ENCODE measurements around the gene VPS35L. TPM values are rescaled to one million over a fixed set of nuclear protein-coding genes. Genes with fewer than 3 reads are reported as not detected.
"Not testable (repeated sequence)": the region's sequence is repeated elsewhere in the genome, so short reads cannot be mapped to it uniquely, and the experiment has no call there.

Gene VPS35L
- total RNA-seq, 1 donor from 2014 or later = 37.8 TPM

DNA sequence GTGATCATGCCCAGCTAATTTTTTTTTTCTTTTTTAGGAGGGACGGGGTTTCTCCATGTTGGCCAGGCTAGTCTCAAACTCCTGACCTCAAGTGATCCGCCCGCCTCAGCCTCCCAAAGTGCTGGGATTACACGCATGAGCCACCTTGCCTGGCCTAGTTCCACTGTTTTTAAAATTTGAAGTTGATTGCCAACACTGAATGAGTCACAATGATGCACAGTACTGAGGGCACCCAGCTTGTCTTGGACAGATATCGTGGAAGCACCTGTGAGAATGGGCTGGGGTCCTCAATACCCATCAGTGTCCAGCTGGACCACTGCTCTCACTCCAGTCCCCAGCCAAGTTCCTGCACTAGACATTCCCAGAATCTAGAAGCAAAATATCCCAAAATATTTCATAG lies 160.1 kb downstream of the VPS35L start:
- Mint-ChIP-seq H3K4me3 (no peak overlapping the region), H3K27ac (no peak overlapping the region), H3K4me1 (peaks cover 18% of the 10 kb centered on the region), H3K36me3 (ENCODE audit: low read depth) (peaks cover 22% of the 10 kb centered on the region), H3K27me3 (no peaks in the 10 kb centered on the region), H3K9me3 (no peaks in the 10 kb centered on the region)
- intact Hi-C loops (cut with micrococcal nuclease) = loop anchor here (10.0 kb wide), 1 partner anchor 131 kb away; no protein-coding TSS in a partner anchor
- no peak for DNase-seq

DNA sequence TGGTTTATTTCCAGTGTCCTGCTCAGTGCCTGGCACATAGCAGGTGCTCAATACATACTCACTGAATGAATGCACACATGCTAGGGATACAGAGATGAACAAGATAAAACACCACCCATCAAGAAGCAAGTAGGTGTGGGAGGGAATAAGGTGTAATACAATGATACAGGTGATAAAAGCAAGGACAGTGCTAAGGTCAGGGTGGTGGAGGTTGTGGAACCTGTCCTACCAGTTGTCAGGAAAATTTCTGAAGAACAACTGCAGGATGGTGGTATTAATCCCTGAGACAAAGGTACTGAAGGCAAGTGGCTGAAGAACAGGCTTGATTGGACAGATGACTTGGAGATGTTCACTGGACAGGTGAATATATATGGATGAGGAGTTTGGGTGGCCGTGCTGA lies 160.7 kb downstream of the VPS35L start:
- Mint-ChIP-seq H3K27me3 (no peaks in the 10 kb centered on the region), H3K4me1 (peaks cover 18% of the 10 kb centered on the region), H3K4me3 (peak overlapping the region; percentile 96), H3K27ac (peak overlapping the region; percentile 60), H3K9me3 (no peaks in the 10 kb centered on the region), H3K36me3 (ENCODE audit: low read depth) (peaks cover 22% of the 10 kb centered on the region)
- intact Hi-C loops (cut with micrococcal nuclease) = loop anchor here (10.0 kb wide), 1 partner anchor 131 kb away; no protein-coding TSS in a partner anchor
- no peak for DNase-seq

DNA sequence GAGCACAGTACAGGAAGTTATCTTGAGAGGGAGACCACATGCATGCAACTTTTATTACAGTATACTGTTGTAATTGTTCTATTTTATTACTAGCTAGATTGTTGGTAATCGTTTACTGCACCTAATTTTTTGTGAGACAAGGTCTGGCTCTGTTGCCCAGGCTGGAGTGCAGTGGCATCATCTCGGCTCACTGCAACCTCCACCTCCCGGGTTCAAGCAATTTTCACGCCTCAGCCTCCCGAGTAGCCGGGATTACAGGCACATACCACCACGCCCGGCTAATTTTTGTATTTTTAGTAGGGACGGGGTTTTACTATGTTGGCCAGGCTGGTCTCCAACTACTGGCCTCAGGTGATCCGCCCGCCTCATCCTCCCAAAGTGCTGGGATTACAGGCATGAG lies 161.2 kb downstream of the VPS35L start:
- H3K4me3 Mint-ChIP-seq = peak overlapping the region; percentile 96
- intact Hi-C loops (cut with micrococcal nuclease) = loop anchor here (10.0 kb wide), 1 partner anchor 132 kb away; no protein-coding TSS in a partner anchor
- not testable (repeated sequence) for H3K27ac Mint-ChIP-seq, H3K27me3 Mint-ChIP-seq, H3K9me3 Mint-ChIP-seq, DNase-seq
- H3K4me1 Mint-ChIP-seq = peaks cover 18% of the 10 kb centered on the region
- H3K36me3 Mint-ChIP-seq (ENCODE audit: low read depth) = peaks cover 22% of the 10 kb centered on the region

DNA sequence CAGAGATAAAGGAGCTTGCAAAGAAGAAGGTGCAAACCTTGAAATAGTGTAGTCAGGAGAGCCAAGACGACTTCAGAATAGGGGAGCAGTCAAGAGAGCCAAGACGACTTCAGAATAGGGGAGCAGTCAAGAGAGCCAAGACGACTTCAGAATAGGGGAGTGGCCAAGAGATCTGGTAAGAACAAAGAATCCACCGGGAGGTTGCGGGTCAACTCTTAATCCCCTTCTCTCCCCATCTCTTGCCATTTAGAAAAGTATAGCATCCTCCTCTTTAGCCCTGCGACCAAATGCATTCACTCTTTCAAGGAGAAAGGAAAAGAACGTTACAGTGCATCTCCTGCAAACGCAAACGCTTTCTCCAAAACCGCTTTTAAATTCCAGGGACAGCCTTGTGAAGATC lies 161.8 kb downstream of the VPS35L start:
- Mint-ChIP-seq H3K4me1 (peaks cover 18% of the 10 kb centered on the region), H3K27ac (peak overlapping the region; percentile 89), H3K27me3 (no peaks in the 10 kb centered on the region), H3K9me3 (no peaks in the 10 kb centered on the region), H3K4me3 (peak overlapping the region; percentile 96), H3K36me3 (ENCODE audit: low read depth) (peaks cover 22% of the 10 kb centered on the region)
- intact Hi-C loops (cut with micrococcal nuclease) = loop anchor here (10.0 kb wide), 1 partner anchor 133 kb away; no protein-coding TSS in a partner anchor
- peak; percentile 65 for DNase-seq

DNA sequence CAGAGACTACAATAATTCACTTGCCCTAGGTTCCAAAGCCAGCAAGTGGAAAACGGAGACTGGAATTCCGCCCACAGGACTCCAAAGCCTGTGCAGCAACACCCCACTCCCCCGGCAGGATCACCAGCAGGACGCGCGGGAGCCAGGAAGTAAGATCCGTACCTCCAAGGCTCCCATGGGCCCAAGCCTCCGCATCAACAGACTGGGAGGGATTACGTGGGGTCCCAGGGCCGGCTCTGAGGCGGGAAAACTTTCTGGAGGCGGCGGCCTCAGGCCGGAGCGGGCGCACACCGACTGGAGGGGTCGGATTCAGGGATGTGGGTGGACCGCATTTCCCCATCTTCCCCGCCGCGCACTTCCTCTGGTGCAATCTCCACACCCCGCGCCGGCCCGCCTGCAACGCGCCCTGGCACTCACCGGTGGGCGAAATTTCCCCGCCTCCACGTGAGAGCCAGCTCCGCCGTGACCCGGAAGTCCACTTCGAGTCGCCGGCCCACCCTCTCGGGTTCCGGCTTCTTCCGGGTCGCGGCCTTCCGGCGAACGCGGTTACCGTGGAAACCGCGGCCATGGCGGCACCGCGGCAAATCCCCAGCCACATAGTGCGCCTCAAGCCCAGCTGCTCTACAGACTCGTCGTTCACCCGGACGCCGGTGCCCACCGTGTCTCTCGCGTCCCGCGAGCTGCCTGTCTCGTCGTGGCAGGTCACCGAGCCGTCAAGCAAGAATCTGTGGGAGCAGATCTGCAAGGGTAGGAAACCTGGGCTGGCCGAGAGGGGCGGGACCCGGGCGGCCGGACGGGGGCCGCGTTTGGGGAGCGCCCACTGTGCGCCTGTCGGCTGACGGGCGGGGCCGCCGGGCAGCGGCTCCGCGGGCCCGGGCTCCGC lies 162.5 kb downstream of the VPS35L start, which contains the start of the genes IQCK and KNOP1:
IQCK (plus strand) TSS at position 531 of the 883 bp plus-strand sequence; CDS start at position 567, 36 bp downstream.
KNOP1 (minus strand) TSS at position 487 of the 883 bp plus-strand sequence. CDS start 3,192 bp downstream, outside the sequence.
- no peaks in the 10 kb centered on the region for H3K27me3 Mint-ChIP-seq
- intact Hi-C loops (cut with micrococcal nuclease) = loop anchor here (1.0 to 10.0 kb wide), 4 partner anchors 133 to 196 kb away; partner anchors contain the start of genes GDE1 and VPS35L
- DNase-seq = peak; percentile 97
- H3K4me1 Mint-ChIP-seq = peaks cover 18% of the 10 kb centered on the region
- H3K4me3 Mint-ChIP-seq = peak within 1 kb of the TSS; percentile 96
- peak within 1 kb of the TSS; percentile 89 for H3K27ac Mint-ChIP-seq
- H3K36me3 Mint-ChIP-seq (ENCODE audit: low read depth) = peaks cover 22% of the 10 kb centered on the region
- no peaks in the 10 kb centered on the region for H3K9me3 Mint-ChIP-seq

- Mint-ChIP-seq H3K9me3 (no peaks in the 10 kb centered on the region), H3K4me1 (peaks cover 17% of the 10 kb centered on the region), H3K36me3 (ENCODE audit: low read depth) (peaks cover 18% of the 10 kb centered on the region), H3K27ac (peak overlapping the region; percentile 46), H3K27me3 (no peaks in the 10 kb centered on the region), H3K4me3 (peak overlapping the region; percentile 96)
- intact Hi-C loops (cut with micrococcal nuclease) = loop anchor here (1.0 to 10.0 kb wide), 4 partner anchors 134 to 196 kb away; partner anchors contain the start of genes GDE1 and VPS35L
- DNase-seq = peak; percentile 60
These were observed 163.1 kb downstream of the VPS35L start for GRCh38 chr16:19718624-19718965.

- Mint-ChIP-seq H3K27me3 (no peaks in the 10 kb centered on the region), H3K27ac (no peak overlapping the region), H3K4me3 (no peak overlapping the region), H3K36me3 (ENCODE audit: low read depth) (peaks cover 2% of the 10 kb centered on the region), H3K4me1 (peaks cover under 1% of the 10 kb centered on the region), H3K9me3 (no peaks in the 10 kb centered on the region)
- intact Hi-C loops (cut with micrococcal nuclease) = no loop called here
- DNase-seq = no peak
These were observed 166.9 kb downstream of the VPS35L start for GRCh38 chr16:19722269-19722952.

DNA sequence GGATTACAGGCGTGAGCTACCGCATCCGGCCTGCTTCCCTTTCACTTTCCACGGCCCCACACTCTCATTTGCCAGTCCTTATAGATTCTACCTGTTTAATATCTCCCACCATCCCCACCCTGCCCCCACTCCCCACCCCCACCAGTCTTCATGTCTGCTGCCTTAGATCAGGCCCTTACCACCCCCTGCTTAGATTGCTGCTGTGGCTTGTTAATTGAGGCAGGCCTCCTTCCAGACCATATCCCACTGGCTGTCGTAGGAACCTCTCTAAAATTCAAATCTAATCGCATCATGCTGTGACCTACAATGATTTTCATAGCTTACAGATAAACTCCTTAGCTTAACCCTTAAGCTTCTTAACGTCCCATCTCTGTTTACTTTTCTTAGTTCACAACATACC lies 167.5 kb downstream of the VPS35L start:
- intact Hi-C loops (cut with micrococcal nuclease) = no loop called here
- no peak overlapping the region for H3K27ac Mint-ChIP-seq
- no peaks in the 10 kb centered on the region for H3K27me3 Mint-ChIP-seq
- no peaks in the 10 kb centered on the region for H3K9me3 Mint-ChIP-seq
- H3K4me1 Mint-ChIP-seq = no peaks in the 10 kb centered on the region
- no peak for DNase-seq
- peaks cover under 1% of the 10 kb centered on the region for H3K36me3 Mint-ChIP-seq (ENCODE audit: low read depth)
- H3K4me3 Mint-ChIP-seq = no peak overlapping the region

GRCh38 chr16:19728636-19728965 lies 173.1 kb downstream of the VPS35L start:
- Mint-ChIP-seq H3K4me1 (no peaks in the 10 kb centered on the region), H3K4me3 (no peak overlapping the region), H3K36me3 (ENCODE audit: low read depth) (no peaks in the 10 kb centered on the region), H3K27me3 (no peaks in the 10 kb centered on the region), H3K27ac (no peak overlapping the region), H3K9me3 (no peaks in the 10 kb centered on the region)
- DNase-seq = no peak
- intact Hi-C loops (cut with micrococcal nuclease) = no loop called here

DNA sequence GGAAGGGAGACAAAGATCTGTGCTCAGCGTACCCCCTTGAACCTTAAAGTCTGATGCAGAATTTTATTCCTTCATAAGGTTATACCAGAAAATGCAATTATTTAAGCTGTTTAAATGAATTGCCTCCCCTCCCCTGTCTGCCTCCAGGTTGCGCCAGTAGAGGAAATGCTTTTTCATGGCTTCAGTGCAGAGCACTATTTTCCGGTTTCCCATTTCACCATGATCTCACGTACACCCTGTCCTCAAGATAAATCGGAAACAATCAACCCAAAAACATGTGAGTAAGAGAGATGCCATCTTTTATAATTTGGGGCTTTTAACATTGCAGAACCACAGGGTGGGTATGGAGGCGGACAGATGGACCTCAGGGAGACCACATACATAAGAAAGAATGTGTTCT lies 178.0 kb downstream of the VPS35L start:
- Mint-ChIP-seq H3K36me3 (ENCODE audit: low read depth) (no peaks in the 10 kb centered on the region), H3K4me1 (no peaks in the 10 kb centered on the region), H3K27me3 (no peaks in the 10 kb centered on the region)

DNA sequence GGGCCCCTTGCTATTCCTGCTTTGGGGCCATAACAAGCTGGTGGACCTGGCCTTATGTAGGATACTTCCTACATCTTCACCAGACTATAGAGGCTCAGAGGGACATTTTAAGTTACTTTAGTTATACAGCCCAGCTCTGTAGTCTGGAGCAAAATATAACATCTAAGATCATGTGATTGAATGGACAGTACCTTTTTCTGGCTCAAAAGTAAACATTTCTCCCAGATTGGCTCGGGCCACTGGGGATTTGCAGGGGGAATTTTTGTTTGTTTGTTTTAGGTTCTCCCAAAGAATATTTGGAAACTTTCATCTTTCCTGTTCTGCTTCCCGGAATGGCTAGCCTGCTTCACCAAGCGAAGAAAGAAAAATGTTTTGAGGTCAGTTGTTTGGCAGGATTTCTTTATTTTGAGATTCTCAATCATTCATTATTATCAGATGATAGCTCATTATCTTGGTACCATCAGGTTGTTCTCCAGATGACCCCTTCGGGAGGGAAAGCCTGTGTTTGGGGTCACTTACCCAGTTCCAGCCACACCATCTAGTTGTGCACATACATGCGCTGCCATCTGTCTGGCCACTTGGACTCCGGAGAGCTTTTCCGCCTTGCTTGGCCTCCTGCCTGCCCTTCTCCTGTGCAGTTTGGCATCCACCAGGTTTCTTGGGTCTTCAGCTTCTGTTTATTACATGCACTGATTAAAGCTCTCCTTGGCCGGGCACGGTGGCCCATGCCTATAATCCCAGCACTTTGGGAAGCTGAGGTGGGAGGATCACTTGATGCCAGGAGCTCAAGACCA lies 179.8 kb downstream of the VPS35L start:
- DNase-seq = no peak
- H3K4me3 Mint-ChIP-seq = no peak overlapping the region
- H3K36me3 Mint-ChIP-seq (ENCODE audit: low read depth) = no peaks in the 10 kb centered on the region
- intact Hi-C loops (cut with micrococcal nuclease) = no loop called here
- H3K27me3 Mint-ChIP-seq = peaks cover 2% of the 10 kb centered on the region
- no peak overlapping the region for H3K27ac Mint-ChIP-seq
- H3K4me1 Mint-ChIP-seq = no peaks in the 10 kb centered on the region
- no peaks in the 10 kb centered on the region for H3K9me3 Mint-ChIP-seq

More for the DNA sequence above, 178.0 kb downstream of the VPS35L start:
- Mint-ChIP-seq H3K9me3 (no peaks in the 10 kb centered on the region), H3K4me3 (no peak overlapping the region), H3K27ac (no peak overlapping the region)
- DNase-seq = no peak
- intact Hi-C loops (cut with micrococcal nuclease) = no loop called here

DNA sequence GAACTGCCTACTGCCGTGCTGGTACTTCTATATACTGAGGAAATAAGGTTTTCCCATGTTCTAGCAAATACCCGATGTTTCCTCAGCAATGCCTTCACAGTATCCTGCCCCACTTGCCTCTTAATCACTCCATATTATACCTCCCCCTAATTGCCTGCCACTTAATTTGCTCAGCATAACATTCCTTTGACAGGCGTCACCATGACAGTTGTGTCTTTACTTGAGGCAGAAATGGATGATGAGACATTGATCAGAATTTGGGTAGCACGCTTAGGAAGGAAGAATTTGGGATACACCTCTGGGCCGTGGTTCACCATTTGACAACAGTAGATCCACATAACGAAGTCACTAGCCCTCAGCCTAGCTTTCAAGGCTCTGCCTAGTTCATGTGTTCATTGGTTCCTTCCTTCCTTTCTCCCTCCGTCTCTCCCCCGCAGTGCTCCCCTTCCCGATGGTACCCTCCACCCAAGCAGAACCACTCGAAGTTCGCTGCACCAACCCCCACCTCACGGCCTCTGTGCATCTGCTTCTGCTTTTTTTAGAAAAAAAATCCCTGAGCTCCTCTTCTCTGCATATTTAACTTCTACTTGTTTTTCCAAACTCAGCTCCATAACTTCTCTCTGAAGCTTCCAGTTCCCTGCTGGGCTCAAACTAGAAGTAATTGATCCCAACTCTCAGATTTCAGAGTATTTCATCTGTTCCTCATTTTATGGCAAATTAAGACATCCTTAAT lies 182.0 kb downstream of the VPS35L start:
- no peaks in the 10 kb centered on the region for H3K36me3 Mint-ChIP-seq (ENCODE audit: low read depth)
- no peaks in the 10 kb centered on the region for H3K9me3 Mint-ChIP-seq
- no peak overlapping the region for H3K4me3 Mint-ChIP-seq
- peaks cover 2% of the 10 kb centered on the region for H3K27me3 Mint-ChIP-seq
- no peaks in the 10 kb centered on the region for H3K4me1 Mint-ChIP-seq
- intact Hi-C loops (cut with micrococcal nuclease) = no loop called here
- DNase-seq = no peak
- H3K27ac Mint-ChIP-seq = no peak overlapping the region

DNA sequence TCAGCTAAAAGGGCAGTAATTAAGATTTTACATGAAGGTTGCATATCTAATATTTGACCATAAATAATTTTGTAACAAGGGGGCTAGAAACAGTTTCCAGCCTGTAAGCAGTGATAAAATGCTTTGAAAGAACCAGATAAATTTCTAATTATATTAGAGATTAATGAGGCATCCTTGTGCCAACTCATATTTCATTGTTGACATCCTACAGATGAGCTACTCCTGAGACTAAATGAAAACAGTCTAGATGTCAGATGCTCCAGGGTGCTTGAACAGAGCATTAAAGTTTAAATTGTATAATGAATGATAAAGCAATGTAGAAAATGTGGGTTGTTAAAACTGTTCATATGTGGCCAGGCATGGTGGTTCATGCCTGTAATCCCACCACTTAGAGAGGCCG lies 185.9 kb downstream of the VPS35L start:
- Mint-ChIP-seq H3K27me3 (peaks cover 2% of the 10 kb centered on the region), H3K4me3 (no peak overlapping the region), H3K27ac (no peak overlapping the region), H3K9me3 (no peaks in the 10 kb centered on the region), H3K36me3 (ENCODE audit: low read depth) (no peaks in the 10 kb centered on the region), H3K4me1 (no peaks in the 10 kb centered on the region)
- no peak for DNase-seq
- intact Hi-C loops (cut with micrococcal nuclease) = no loop called here

All from activated CD4-positive, alpha-beta T cell treated with anti-CD3 and anti-CD28 coated beads, Interleukin-2, amount 10 ng/mL, durations not matched to agents 24 days and 14 days (primary cell).